Activated naive CD4-positive, alpha-beta T cell treated with anti-CD3 and anti-CD28 coated beads, Interleukin-2, amount 50 U/mL, for 24 hours (primary cell): ENCODE measurements around the gene ACOXL.

ENCODE experiments used
- H3K27ac Mint-ChIP-seq: one replicate; pipeline ENCODE4 v1.8.0; 2021; ENCODE audit warnings: mild to moderate bottlenecking, mixed read lengths
- H3K27me3 Mint-ChIP-seq: one replicate; pipeline ENCODE4 v1.8.0; 2021; ENCODE audit warnings: mixed read lengths
- H3K36me3 Mint-ChIP-seq: one replicate; pipeline ENCODE4 v1.8.0; 2021; ENCODE audit warnings: mixed read lengths
- H3K4me1 Mint-ChIP-seq: one replicate; pipeline ENCODE4 v1.8.0; 2021; ENCODE audit warnings: mixed read lengths
- H3K4me3 Mint-ChIP-seq: one replicate; pipeline ENCODE4 v1.8.0; 2021; ENCODE audit warnings: mild to moderate bottlenecking, mixed read lengths
- H3K9me3 Mint-ChIP-seq: one replicate; pipeline ENCODE4 v1.8.0; 2021; ENCODE audit warnings: mixed read lengths

Gene ACOXL

DNA sequence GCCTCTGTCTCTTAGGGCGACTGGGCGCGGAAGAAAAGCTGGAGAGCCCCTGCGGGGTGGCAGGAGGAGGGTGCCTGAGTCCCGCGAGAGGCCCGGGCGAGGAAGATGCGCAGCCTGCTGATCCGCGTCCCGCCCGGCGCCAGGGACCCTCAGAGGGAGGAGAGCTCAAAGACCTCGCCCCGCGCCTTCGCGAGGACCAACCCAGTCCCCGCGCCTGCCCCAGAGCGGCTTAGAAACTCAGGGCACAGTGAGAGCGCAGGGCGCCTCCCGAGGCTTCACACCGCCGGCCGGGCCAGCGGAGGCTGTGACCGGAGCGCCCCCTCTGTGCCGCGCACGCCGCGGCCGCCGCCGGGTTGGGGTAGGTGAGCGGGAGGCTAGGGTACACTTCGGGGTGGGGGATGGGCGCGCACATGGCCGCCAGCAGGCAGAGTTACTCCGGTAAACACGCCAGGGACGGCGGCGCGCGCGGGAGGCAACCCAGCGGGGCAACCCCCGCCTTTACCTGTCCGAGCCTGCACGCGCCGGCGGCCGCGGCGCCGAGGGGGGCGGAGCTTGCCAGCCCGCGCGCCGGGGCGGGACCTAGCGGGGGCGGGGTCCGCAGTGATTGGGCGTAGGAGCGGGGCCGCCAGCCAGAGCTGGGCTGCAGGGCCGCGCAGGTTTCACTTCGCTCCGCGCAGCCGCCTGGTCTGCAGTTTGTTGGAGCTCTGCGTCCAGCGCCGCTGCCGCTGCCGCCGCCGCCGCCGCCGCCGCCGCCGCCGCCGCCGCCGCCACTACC, 388.1 kb downstream of the ACOXL start, which contains the start of gene BCL2L11:
TSS of gene BCL2L11 (plus strand) at position 662 of the 775 bp plus-strand sequence. CDS start 2,832 bp downstream, outside the sequence.
- Mint-ChIP-seq H3K27ac (peak within 1 kb of the TSS; percentile 89), H3K4me1 (peaks cover 53% of the 10 kb centered on the region), H3K9me3 (no peaks in the 10 kb centered on the region), H3K27me3 (peaks cover 12% of the 10 kb centered on the region), H3K36me3 (peaks cover 10% of the 10 kb centered on the region), H3K4me3 (peak within 1 kb of the TSS; percentile 90)

GRCh38 chr2:111121028-111121827, 388.9 kb downstream of the ACOXL start:
- Mint-ChIP-seq H3K4me1 (peaks cover 55% of the 10 kb centered on the region), H3K27ac (peak overlapping the region; percentile 89), H3K27me3 (peaks cover 13% of the 10 kb centered on the region), H3K4me3 (peak overlapping the region; percentile 90), H3K36me3 (peaks cover 13% of the 10 kb centered on the region), H3K9me3 (no peaks in the 10 kb centered on the region)

DNA sequence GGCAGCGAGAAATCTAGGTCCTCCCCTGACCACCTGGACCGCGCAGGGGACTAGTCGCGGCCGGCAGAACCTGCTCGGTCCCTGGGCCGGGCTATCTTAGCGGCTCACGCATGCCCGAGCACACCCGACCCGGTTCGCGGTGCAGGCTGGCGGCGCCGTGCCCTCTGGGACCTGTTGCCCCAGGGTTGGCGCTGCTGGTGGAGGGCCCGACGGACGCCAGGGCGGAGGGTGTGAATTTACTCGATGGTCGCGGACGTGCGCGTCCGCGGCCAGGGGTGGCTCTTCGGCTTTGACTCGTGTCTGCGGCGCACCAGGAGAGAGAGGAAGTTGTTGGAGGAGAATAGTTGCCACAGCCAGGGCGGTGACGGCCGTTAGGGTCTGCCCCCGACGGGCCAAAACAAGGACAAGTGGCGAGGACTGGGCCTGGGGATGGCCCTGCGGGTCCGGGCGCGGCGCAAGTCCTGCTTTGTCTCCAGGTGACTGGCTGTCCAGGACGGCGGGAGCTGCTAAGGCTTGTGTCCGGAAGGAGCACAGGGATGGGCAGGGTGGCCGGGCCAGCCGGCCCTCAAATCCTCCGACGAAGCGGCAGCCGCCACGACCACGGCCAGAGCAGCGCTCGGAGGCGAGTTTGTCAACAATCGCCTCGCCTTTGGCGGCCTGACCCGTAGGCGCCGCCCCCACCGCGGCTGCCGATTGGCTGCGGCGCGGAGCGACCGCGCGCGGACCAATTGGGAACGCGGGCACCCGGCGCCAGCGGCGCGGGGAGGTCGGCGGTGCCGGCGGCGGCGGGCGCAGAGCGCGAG, 389.7 kb downstream of the ACOXL start:
- Mint-ChIP-seq H3K36me3 (peaks cover 18% of the 10 kb centered on the region), H3K9me3 (no peaks in the 10 kb centered on the region)

DNA sequence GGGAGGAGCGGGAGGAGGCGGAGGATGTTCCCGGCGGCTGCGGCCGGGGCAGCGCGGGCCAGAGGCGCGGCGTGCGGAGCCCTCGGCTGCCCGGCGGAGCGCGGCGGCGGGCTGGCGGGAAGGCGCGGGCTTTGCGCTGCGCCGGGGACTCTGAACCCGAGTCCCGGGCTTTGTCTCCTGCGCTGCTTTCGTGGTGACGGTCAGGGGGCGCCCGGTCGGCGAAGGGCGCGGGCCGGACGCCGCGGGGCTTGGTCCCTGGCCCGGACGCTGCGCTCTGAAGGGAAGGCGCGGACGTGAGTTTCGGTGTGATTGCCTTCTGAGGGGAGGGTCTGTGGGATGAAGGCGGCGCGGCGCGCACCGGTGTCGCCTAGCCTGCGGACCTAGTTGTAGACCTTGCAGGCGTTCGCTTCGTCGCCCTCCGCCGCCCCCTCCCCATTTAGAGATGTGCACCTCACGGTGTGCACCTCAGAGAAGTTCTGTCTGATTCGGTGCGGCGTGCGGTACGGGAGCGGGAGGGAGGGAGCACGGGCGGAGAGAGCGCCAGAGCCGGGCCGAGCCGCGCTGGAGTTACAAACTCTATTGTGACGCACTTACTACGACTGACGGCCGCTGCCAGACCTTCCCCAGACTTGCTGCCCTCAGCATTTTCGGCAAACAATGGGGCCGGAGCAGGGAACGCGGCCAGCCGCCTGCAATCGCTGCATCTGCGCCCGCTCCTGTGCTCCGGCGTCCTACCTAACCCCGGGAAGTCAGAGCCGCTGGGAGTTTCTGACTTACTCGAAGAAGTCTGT, 390.5 kb downstream of the ACOXL start:
- H3K4me1 Mint-ChIP-seq = peaks cover 50% of the 10 kb centered on the region
- peaks cover 18% of the 10 kb centered on the region for H3K36me3 Mint-ChIP-seq

More for the DNA sequence above, 389.7 kb downstream of the ACOXL start:
- Mint-ChIP-seq H3K4me1 (peaks cover 55% of the 10 kb centered on the region), H3K27ac (peak overlapping the region; percentile 89), H3K4me3 (peak overlapping the region; percentile 90), H3K27me3 (peaks cover 11% of the 10 kb centered on the region)

GRCh38 chr2:111123751-111124150, 391.4 kb downstream of the ACOXL start:
- Mint-ChIP-seq H3K36me3 (peaks cover 23% of the 10 kb centered on the region), H3K4me1 (peaks cover 43% of the 10 kb centered on the region), H3K9me3 (no peaks in the 10 kb centered on the region), H3K27ac (no peak overlapping the region), H3K27me3 (peaks cover 4% of the 10 kb centered on the region), H3K4me3 (peak overlapping the region; percentile 79)

More for the DNA sequence above, 390.5 kb downstream of the ACOXL start:
- Mint-ChIP-seq H3K27me3 (peaks cover 11% of the 10 kb centered on the region), H3K9me3 (no peaks in the 10 kb centered on the region), H3K4me3 (peak overlapping the region; percentile 86), H3K27ac (peak overlapping the region; percentile 62)

DNA sequence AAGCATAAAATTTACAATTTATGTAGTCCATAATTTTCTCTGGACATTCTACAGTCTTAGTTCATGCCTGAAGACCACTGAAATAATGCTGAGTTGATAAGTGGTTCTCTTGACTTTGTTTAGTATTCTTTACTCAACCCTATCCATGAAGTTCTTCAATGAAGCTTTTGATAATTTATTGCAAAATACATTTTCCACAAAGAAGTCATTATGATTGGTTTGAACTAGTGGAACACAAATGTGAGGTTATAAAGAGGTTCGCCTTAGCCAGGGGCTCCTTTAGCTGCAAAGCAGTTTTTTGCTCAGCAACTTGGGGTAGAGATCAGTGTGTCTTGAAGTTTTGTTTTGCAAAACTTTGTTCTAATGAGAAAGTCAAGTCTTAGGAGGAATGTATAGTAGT, 394.2 kb downstream of the ACOXL start:
- Mint-ChIP-seq H3K27me3 (peaks cover 2% of the 10 kb centered on the region), H3K4me3 (no peak overlapping the region), H3K27ac (no peak overlapping the region), H3K36me3 (peaks cover 36% of the 10 kb centered on the region), H3K4me1 (peaks cover 50% of the 10 kb centered on the region), H3K9me3 (no peaks in the 10 kb centered on the region)

DNA sequence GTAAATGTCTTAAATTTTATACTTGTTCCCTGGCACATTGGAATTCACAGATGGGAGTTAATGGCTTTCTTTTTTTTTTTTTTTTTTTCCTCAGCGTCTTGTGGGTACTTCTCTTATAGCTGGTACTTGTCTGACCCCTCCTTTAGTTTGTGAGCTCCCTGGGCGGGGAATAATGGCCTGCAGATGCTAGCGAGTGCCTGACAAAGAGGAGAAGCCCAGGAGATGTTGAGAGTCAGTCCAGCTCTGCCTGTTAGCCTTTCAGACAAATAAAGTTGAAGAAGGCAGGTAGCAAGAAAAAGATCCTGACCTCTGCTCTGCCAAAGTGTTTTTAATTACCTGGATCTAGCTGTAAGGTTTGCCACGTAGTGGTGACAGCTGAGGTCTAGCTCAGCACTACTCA, 395.0 kb downstream of the ACOXL start:
- H3K27ac Mint-ChIP-seq = no peak overlapping the region
- H3K4me1 Mint-ChIP-seq = peaks cover 58% of the 10 kb centered on the region
- no peak overlapping the region for H3K4me3 Mint-ChIP-seq
- H3K36me3 Mint-ChIP-seq = peaks cover 37% of the 10 kb centered on the region
- peaks cover 2% of the 10 kb centered on the region for H3K27me3 Mint-ChIP-seq
- H3K9me3 Mint-ChIP-seq = no peaks in the 10 kb centered on the region

DNA sequence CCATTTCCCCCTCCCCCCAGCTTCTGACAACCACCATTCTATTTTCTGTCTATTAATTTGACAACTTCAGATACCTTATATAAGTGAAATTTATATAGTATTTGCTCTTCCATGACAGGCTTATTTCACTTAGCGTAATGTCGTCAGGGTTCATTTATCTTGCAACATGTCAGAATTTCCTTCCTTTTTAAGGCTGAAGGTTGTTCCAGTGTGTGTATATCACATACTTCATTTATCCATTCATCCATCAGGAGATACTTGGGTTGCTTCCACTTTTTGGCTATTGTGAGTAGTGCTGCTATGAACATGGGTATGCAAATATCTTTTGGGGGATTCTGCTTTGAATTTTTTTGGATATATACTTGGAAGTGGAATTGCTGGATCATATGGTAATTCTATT, 395.7 kb downstream of the ACOXL start:
- Mint-ChIP-seq H3K27me3 (peaks cover 2% of the 10 kb centered on the region), H3K4me1 (peaks cover 59% of the 10 kb centered on the region), H3K27ac (no peak overlapping the region), H3K4me3 (no peak overlapping the region), H3K9me3 (no peaks in the 10 kb centered on the region), H3K36me3 (peaks cover 38% of the 10 kb centered on the region)

DNA sequence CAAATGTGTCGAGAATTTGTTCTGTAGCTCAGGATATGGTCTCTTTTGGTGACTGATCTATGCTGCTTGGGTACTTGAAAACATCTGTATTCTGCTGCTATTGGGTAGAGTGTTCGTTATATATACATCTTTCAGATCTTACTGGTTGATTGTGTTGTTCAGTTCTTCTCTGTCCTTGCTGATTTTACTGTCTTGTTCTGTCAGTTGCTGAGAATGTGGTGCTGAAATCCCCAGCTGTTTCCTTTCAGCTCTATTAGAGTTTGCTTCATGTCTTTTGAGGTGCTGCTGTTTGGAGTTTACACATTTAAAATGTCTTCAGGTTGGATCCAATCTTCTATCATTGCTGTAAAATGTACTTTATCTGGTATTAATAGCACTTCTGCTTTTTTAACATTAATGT, 401.2 kb downstream of the ACOXL start:
- Mint-ChIP-seq H3K4me1 (peaks cover 54% of the 10 kb centered on the region), H3K27me3 (no peaks in the 10 kb centered on the region), H3K27ac (peak overlapping the region; percentile 56), H3K9me3 (no peaks in the 10 kb centered on the region), H3K4me3 (no peak overlapping the region), H3K36me3 (peaks cover 33% of the 10 kb centered on the region)

DNA sequence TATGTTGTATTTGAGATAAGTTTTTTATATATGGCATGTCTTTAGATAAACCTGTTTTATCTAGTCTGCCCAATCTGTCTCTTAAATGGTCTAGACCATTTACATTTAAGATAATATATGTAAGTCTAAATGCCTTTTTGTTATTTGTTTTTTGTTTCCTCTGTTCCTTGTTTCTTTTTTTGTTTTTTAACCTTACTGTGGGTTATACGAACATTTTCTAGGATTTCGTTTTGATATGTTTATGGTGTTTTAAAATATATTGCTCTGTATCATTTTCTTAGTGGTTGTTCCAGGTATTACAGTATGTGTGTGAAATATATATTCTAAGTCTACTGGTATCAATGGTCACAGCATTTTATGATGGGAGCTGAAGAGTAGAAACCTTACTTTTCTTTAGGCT, 401.7 kb downstream of the ACOXL start:
- Mint-ChIP-seq H3K36me3 (peaks cover 31% of the 10 kb centered on the region), H3K27ac (no peak overlapping the region), H3K4me3 (no peak overlapping the region)

GRCh38 chr2:111135237-111135909, 403.0 kb downstream of the ACOXL start:
- no peak overlapping the region for H3K4me3 Mint-ChIP-seq

More for the DNA sequence above, 401.7 kb downstream of the ACOXL start:
- Mint-ChIP-seq H3K9me3 (no peaks in the 10 kb centered on the region), H3K27me3 (no peaks in the 10 kb centered on the region), H3K4me1 (peaks cover 50% of the 10 kb centered on the region)

DNA sequence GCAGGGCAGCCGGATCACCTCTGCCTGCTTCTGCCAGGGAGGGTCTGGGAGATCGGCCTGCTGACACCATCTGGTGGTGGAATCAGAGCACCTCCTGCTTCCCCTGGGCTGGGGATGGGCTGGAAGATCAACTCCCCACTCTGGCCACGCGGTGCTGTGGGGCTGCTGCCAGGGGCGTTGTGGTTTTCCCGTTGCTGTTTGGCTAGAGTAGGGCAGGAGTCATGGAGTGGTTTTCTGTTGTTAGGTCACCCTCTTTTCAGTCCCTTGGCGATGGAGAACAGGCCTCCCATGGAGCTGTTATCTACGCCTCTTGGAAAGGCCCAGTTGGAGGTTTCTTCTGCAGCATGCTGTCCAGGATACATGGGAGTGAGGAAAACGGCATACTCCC, 403.5 kb downstream of the ACOXL start:
- H3K27me3 Mint-ChIP-seq = no peaks in the 10 kb centered on the region
- H3K9me3 Mint-ChIP-seq = no peaks in the 10 kb centered on the region
- peaks cover 31% of the 10 kb centered on the region for H3K36me3 Mint-ChIP-seq
- H3K4me3 Mint-ChIP-seq = no peak overlapping the region
- H3K4me1 Mint-ChIP-seq = peaks cover 38% of the 10 kb centered on the region
- H3K27ac Mint-ChIP-seq = no peak overlapping the region

More at GRCh38 chr2:111135237-111135909, 403.0 kb downstream of the ACOXL start:
- Mint-ChIP-seq H3K9me3 (no peaks in the 10 kb centered on the region), H3K27me3 (no peaks in the 10 kb centered on the region), H3K27ac (no peak overlapping the region), H3K36me3 (peaks cover 31% of the 10 kb centered on the region), H3K4me1 (peaks cover 43% of the 10 kb centered on the region)

DNA sequence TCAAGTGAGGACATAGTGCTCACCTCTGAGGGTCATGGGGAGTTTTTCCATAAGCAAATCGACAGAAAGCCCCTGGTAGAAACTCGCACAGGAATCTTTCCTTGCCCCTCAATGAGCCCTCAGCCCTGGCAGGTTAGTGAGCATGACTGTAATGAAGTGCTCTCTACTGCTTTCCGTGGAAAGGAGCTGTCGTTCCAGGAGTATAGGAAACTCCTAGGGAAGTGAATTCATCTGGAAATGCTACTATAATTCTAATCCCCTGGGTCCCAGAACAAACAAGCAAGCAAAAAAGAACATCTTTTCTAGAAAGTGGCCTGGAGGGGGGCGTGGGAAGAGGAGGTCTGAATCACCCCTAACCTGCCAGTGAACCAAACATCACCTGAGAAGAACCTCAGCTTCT, 406.5 kb downstream of the ACOXL start:
- no peaks in the 10 kb centered on the region for H3K9me3 Mint-ChIP-seq
- H3K27me3 Mint-ChIP-seq = no peaks in the 10 kb centered on the region
- H3K27ac Mint-ChIP-seq = no peak overlapping the region
- H3K4me1 Mint-ChIP-seq = peaks cover 27% of the 10 kb centered on the region
- H3K4me3 Mint-ChIP-seq = no peak overlapping the region
- peaks cover 29% of the 10 kb centered on the region for H3K36me3 Mint-ChIP-seq

DNA sequence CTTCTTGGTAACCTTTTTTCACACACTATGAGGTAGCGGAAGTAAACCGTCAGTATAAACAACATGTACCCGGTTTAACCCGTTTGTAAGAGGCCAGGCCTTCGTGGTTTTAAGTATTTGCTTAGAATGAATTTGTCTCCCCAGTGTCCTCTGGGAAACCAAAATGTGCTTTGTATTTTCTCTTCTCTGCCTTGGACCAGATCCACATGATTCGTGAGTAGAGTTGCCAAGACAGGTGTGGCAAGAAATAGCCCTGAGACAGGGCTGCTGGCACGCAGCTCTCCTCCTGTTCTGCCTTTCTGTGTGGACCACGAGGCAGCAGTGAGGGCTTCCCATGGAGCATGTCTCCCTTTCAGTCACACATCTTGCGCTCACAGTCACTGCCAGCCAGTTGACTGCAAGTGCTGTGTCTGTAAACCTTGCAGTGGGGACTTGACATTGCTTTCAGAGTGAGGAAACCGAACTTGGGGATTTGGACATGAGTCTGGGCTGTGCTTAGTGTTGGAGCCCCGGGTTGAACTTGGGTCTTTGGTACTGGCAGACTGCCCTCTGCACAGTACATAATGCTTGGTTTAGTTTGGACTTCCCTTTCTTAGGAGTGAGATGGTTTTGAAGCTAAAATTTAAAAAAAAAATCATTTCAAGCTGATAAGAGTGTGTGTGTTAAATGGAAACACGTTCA, 407.4 kb downstream of the ACOXL start:
- no peak overlapping the region for H3K27ac Mint-ChIP-seq
- no peak overlapping the region for H3K4me3 Mint-ChIP-seq
- H3K36me3 Mint-ChIP-seq = peaks cover 26% of the 10 kb centered on the region
- H3K4me1 Mint-ChIP-seq = peaks cover 18% of the 10 kb centered on the region
- H3K9me3 Mint-ChIP-seq = no peaks in the 10 kb centered on the region
- no peaks in the 10 kb centered on the region for H3K27me3 Mint-ChIP-seq
